ENCODE measurements around the gene CRTC1.

- TF ChIP-seq SMC3 (IDR thresholded peaks at IDR 0.05) (no peak), CTCF (IDR thresholded peaks at IDR 0.05) (no peak), E2F6 (IDR thresholded peaks at IDR 0.05; ENCODE audit: borderline replicate concordance, low read depth) (no peak), ELK1 (IDR thresholded peaks at IDR 0.05; ENCODE audit: low read depth, low read length) (no peak), EHMT2 (IDR thresholded peaks at IDR 0.05; ENCODE audit: low read depth) (no peak), TFCP2L1 (CRISPR knock-in tag; IDR thresholded peaks at IDR 0.05) (no peak), POLR2A (IDR thresholded peaks at IDR 0.05; ENCODE audit: low read length) (no peak), KDM1A (IDR thresholded peaks at IDR 0.05; ENCODE audit: low read depth) (no peak), RFX5 (IDR thresholded peaks at IDR 0.05) (no peak)
Measured at GRCh38 chr19:18759995-18760426, 76.5 kb downstream of the CRTC1 start.

All from A549 (cell line).